CD4-positive, CD25-positive, alpha-beta regulatory T cell (primary cell): Measurements from ENCODE around the gene TRPM3. TPM values are rescaled to one million over a fixed set of nuclear protein-coding genes. Genes with fewer than 3 reads are reported as not detected.

Experiments
- ATAC-seq, 2 donors: fragments of 150-1000 bp; cut with Tn5 transposase; one replicate each; pipeline ENCODE4 v1.10.0; 2021; ENCODE audit warnings: low read depth in 2 of 2, moderate number of reproducible peaks in 2 of 2, moderate library complexity in 1 of 2
- DNase-seq, 3 donors: peaks; one replicate each; pipeline versions ENCODE4 v3.0.0 to v3.0.0-alpha.2; 2012 to 2022; ENCODE audit warnings: mixed read lengths in 1 of 3
- H3K27ac ChIP-seq: one replicate; pipeline ENCODE4 v1.7.0; 2013; ENCODE audit warnings: mild to moderate bottlenecking, low read length; ENCODE audit not compliant: insufficient read depth, poor library complexity, severe bottlenecking
- H3K27me3 ChIP-seq: one replicate; pipeline ENCODE4 v1.7.0; 2013; ENCODE audit warnings: low read length; ENCODE audit not compliant: control insufficient read depth, insufficient read depth
- H3K36me3 ChIP-seq: one replicate; pipeline ENCODE4 v1.7.0; 2013; ENCODE audit warnings: mild to moderate bottlenecking, low read length, moderate library complexity; ENCODE audit not compliant: control insufficient read depth, insufficient read depth
- H3K4me1 ChIP-seq: 2 replicates; pipeline ENCODE4 v1.7.0; 2013; ENCODE audit warnings: mild to moderate bottlenecking, low read length; ENCODE audit not compliant: insufficient read depth, control insufficient read depth, poor library complexity, severe bottlenecking
- H3K4me3 ChIP-seq: one replicate; pipeline ENCODE4 v1.7.0; 2013; ENCODE audit warnings: low read depth, mild to moderate bottlenecking, low read length, moderate library complexity
- H3K9me3 ChIP-seq, 2 experiments: 1 replicate in 1 of 2; 2 replicates in 1 of 2; pipeline ENCODE4 v1.7.0; 2013; ENCODE audit warnings: low read length in 2 of 2, mild to moderate bottlenecking in 1 of 2, moderate library complexity in 1 of 2; ENCODE audit not compliant: control insufficient read depth in 2 of 2
- H3K27ac Mint-ChIP-seq, 3 donors: one replicate each; pipeline ENCODE4 v1.8.0; 2020 to 2022; ENCODE audit warnings: mild to moderate bottlenecking in 3 of 3, mixed read lengths in 3 of 3, moderate library complexity in 2 of 3
- H3K27me3 Mint-ChIP-seq: one replicate; pipeline ENCODE4 v1.8.0; 2022; ENCODE audit warnings: mild to moderate bottlenecking, mixed read lengths
- H3K36me3 Mint-ChIP-seq: one replicate; pipeline ENCODE4 v1.8.0; 2020; ENCODE audit warnings: mixed read lengths
- H3K4me1 Mint-ChIP-seq, 4 donors: one replicate each; pipeline ENCODE4 v1.8.0; 2020 to 2022; ENCODE audit warnings: mixed read lengths in 4 of 4, mild to moderate bottlenecking in 1 of 4
- H3K4me3 Mint-ChIP-seq, 4 donors: one replicate each; pipeline ENCODE4 v1.8.0; 2020 to 2022; ENCODE audit warnings: mild to moderate bottlenecking in 4 of 4, mixed read lengths in 4 of 4, moderate library complexity in 3 of 4
- H3K9me3 Mint-ChIP-seq, 7 donors: one replicate each; pipeline ENCODE4 v1.8.0; 2020 to 2022; ENCODE audit warnings: mixed read lengths in 7 of 7, mild to moderate bottlenecking in 3 of 7, moderate library complexity in 2 of 7
- polyA plus RNA-seq, 4 donors: library from polyadenylated mRNA; unstranded; fragments of 300-500 nt; fragmentation: Illumina TruSeq; gene quantifications; one replicate each; pipeline ENCODE4 v1.2.3, GENCODE V29; 2021
- total RNA-seq: library from RNA; stranded (reverse); gene quantifications from one replicate; pipeline ENCODE4 v1.2.3, GENCODE V29; 2022

Gene TRPM3
- total and polyA plus RNA-seq, 5 donors from 2014 or later, result not detected

DNA sequence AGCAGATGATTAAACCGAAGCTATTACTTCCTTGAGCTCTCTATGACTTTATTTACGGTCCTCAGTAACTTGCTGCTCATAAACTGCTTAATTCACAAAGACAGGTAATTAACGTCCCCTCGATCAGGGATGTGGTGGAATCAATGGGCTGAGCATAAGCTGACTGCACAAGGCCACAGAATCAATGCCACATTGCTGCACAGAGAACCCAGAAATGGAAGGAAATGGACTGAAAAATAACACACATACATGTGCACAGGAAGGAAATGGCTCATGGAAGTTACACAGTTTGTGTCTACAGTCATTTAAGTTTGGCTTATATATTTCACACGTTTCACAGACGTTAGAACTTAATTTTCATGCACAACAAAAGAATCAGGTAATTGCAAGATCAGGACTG is 588.7 kb downstream of the TRPM3 start:
- Histone ChIP-seq H3K4me1 (no peaks in the 10 kb centered on the region), H3K27me3 (no peaks in the 10 kb centered on the region), H3K4me3 (no peak overlapping the region), H3K27ac (no peak overlapping the region), H3K36me3 (no peaks in the 10 kb centered on the region), H3K9me3 (no peaks in the 10 kb centered on the region)
- peak in 2 of 3 donors; percentile 1 to 14 for DNase-seq
- Mint-ChIP-seq H3K27ac (no peak overlapping the region), H3K36me3 (no peaks in the 10 kb centered on the region), H3K4me3 (peak overlapping the region in 1 of 4 donors; percentile 17), H3K9me3 (peaks cover 0 to 3% (median 0%) of the 10 kb centered on the region in 7 donors), H3K27me3 (peaks cover 18% of the 10 kb centered on the region), H3K4me1 (peaks cover 0 to 9% (median 4%) of the 10 kb centered on the region in 4 donors)
- no peak for ATAC-seq

DNA sequence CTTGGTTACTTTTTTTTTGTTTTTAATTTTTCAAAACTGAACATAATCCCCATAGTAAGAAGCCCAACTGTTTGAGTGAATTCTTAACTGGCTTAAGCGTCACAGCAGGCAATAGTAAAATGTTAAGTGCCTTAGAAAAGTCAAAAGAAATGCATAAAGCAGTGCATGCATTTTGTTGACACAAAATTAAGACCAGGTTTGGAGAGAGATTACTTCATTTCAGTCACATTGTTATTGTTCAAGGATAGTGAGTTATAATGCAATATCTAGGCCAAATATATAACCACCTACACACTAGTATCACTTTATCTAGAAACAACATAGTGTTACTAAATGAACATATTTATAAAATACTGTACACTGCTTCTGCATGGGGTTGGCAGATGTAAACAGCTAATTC is 590.1 kb downstream of the TRPM3 start:
- H3K27ac Mint-ChIP-seq, result no peak overlapping the region
- H3K4me1 Mint-ChIP-seq, result peaks cover 0 to 9% (median 4%) of the 10 kb centered on the region in 4 donors
- no peaks in the 10 kb centered on the region for H3K4me1 ChIP-seq
- DNase-seq, result no peak
- no peaks in the 10 kb centered on the region for H3K27me3 ChIP-seq
- no peak for ATAC-seq
- H3K27me3 Mint-ChIP-seq, result peaks cover 22% of the 10 kb centered on the region
- no peaks in the 10 kb centered on the region for H3K36me3 ChIP-seq
- H3K4me3 ChIP-seq, result no peak overlapping the region
- H3K36me3 Mint-ChIP-seq, result no peaks in the 10 kb centered on the region
- H3K27ac ChIP-seq, result no peak overlapping the region
- peaks cover 0 to 5% (median 0%) of the 10 kb centered on the region in 7 donors for H3K9me3 Mint-ChIP-seq
- no peak overlapping the region for H3K4me3 Mint-ChIP-seq
- H3K9me3 ChIP-seq, result no peaks in the 10 kb centered on the region

DNA sequence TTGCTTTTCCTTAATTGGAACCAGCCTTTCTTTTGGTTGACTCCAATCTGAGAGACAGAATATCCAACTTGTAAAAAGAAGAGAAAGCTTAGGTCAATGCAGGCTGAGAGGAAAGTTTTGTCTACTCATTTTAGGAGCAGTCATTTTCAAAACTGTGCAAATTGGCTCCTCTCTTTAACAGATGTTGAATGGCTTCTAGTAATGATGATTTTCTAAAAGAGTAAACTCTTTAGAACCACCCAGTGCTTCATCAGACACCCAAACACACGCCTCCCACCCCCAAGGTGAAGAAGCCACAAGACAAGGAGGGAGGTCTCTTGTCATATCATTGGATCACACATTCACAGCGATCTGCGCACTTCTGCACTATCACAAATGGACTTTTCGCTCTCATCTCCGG is 590.7 kb downstream of the TRPM3 start:
- DNase-seq, result no peak
- Histone ChIP-seq H3K4me3 (no peak overlapping the region), H3K4me1 (no peaks in the 10 kb centered on the region), H3K36me3 (no peaks in the 10 kb centered on the region), H3K27ac (no peak overlapping the region), H3K9me3 (no peaks in the 10 kb centered on the region), H3K27me3 (no peaks in the 10 kb centered on the region)
- Mint-ChIP-seq H3K4me1 (peaks cover 0 to 9% (median 4%) of the 10 kb centered on the region in 4 donors), H3K36me3 (no peaks in the 10 kb centered on the region), H3K4me3 (no peak overlapping the region), H3K27me3 (peaks cover 21% of the 10 kb centered on the region), H3K9me3 (peaks cover 0 to 5% (median 0%) of the 10 kb centered on the region in 7 donors), H3K27ac (no peak overlapping the region)
- ATAC-seq, result no peak

DNA sequence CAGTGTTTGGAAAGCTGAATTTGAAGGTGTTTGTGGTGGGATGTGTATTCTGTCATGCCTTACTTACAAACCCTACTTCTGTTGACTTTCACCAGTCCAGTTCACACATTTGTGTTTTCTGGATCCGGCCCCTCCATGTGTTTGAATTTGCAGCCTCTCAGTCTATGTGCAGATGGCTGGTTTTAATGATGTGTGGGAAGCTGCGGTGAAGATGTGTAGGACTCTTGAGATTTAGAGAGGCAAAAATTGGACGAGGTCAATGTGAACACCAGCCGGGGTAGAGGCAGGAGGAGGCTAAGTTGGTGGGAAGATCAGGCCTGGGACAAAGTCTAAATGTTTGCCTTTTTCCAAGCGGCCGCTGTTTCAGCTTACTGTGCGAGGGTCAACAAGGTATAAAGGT is 591.6 kb downstream of the TRPM3 start:
- H3K4me3 Mint-ChIP-seq, result no peak overlapping the region

DNA sequence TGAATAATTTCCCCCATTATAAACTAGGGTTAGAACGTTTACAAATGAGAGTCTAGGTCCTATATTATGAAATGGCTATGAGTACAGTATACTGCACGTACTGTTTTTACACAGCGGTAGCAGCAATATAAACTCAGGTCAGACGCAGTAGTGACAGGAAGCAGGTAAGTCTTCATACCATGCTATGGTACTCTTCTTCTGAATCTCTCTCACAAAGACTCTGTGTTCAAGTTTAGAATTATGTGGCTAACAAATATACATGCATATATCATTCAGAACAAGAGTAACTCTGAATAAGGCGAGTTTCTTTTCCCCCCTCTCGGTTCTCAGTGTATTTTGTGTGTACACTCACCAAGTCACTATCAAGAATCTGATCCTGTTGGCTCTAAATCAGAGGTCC is 592.0 kb downstream of the TRPM3 start:
- H3K4me3 ChIP-seq, result no peak overlapping the region
- no peak overlapping the region for H3K27ac ChIP-seq
- H3K27me3 ChIP-seq, result no peaks in the 10 kb centered on the region
- DNase-seq (no peak), ATAC-seq (no peak)
- no peak overlapping the region for H3K4me3 Mint-ChIP-seq
- no peaks in the 10 kb centered on the region for H3K36me3 Mint-ChIP-seq
- H3K9me3 Mint-ChIP-seq, result peaks cover 0 to 9% (median 2%) of the 10 kb centered on the region in 7 donors
- peaks cover 21% of the 10 kb centered on the region for H3K27me3 Mint-ChIP-seq
- H3K4me1 Mint-ChIP-seq, result peaks cover 0 to 9% (median 4%) of the 10 kb centered on the region in 4 donors
- H3K27ac Mint-ChIP-seq, result peak overlapping the region in 1 of 3 donors; percentile 72
- no peaks in the 10 kb centered on the region for H3K4me1 ChIP-seq
- H3K9me3 ChIP-seq, result no peaks in the 10 kb centered on the region
- H3K36me3 ChIP-seq, result no peaks in the 10 kb centered on the region

More for the DNA sequence above, 591.6 kb downstream of the TRPM3 start:
- no peaks in the 10 kb centered on the region for H3K4me1 ChIP-seq
- Mint-ChIP-seq H3K36me3 (no peaks in the 10 kb centered on the region), H3K9me3 (peaks cover 0 to 9% (median 2%) of the 10 kb centered on the region in 7 donors), H3K27ac (peak overlapping the region in 1 of 3 donors; percentile 72), H3K4me1 (peaks cover 0 to 9% (median 4%) of the 10 kb centered on the region in 4 donors), H3K27me3 (peaks cover 21% of the 10 kb centered on the region)
- no peak for ATAC-seq
- no peaks in the 10 kb centered on the region for H3K36me3 ChIP-seq
- H3K27me3 ChIP-seq, result no peaks in the 10 kb centered on the region
- no peak for DNase-seq
- H3K9me3 ChIP-seq, result no peaks in the 10 kb centered on the region
- no peak overlapping the region for H3K27ac ChIP-seq
- no peak overlapping the region for H3K4me3 ChIP-seq

DNA sequence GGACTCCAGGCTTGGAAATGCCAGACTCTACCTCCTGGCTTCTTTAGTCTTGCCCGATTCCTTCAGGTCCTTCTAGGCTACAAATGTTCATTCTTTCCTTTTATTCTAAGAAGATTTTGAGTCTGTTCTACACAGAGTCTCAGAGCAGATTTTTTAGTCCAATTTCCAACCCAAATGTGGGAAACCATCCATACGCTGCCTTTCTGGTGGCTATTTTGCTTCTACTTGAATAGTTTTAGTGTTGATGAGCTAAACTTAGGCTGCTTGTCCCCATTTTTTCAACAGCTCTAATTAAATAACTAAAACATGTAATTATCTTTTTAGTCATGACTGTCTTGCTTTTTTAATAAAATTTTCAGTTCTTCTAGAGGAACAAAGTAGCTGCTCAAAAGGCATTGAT is 594.5 kb downstream of the TRPM3 start:
- Histone ChIP-seq H3K9me3 (no peaks in the 10 kb centered on the region), H3K27me3 (no peaks in the 10 kb centered on the region), H3K4me3 (no peak overlapping the region), H3K36me3 (no peaks in the 10 kb centered on the region), H3K4me1 (no peaks in the 10 kb centered on the region), H3K27ac (no peak overlapping the region)
- ATAC-seq, result no peak
- Mint-ChIP-seq H3K9me3 (peaks cover 0 to 15% (median 5%) of the 10 kb centered on the region in 7 donors), H3K4me1 (no peaks in the 10 kb centered on the region), H3K4me3 (no peak overlapping the region), H3K27ac (no peak overlapping the region), H3K36me3 (no peaks in the 10 kb centered on the region), H3K27me3 (peaks cover 21% of the 10 kb centered on the region)
- no peak for DNase-seq

DNA sequence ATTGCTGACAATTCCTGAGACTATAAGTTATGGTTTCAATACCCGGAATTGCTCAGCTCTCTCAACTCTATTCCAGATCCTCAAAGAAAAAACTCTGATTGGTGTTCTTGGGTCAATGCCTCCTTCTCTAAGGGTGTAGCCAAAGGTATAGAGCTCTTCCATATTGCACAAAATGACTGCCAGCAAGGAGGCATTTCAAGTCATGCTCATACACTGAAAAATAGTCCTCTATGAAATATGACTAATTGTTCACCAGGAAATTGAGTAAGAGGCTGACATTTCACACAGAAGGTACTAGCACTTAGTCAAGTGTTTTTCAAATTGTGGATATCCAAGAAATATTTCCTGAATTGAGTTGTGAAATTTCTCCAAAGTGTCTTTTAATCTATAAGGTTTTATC is 595.9 kb downstream of the TRPM3 start:
- H3K36me3 ChIP-seq, result no peaks in the 10 kb centered on the region
- no peaks in the 10 kb centered on the region for H3K4me1 ChIP-seq
- Mint-ChIP-seq H3K36me3 (no peaks in the 10 kb centered on the region), H3K27me3 (peaks cover 16% of the 10 kb centered on the region), H3K27ac (no peak overlapping the region), H3K9me3 (peaks cover 0 to 15% (median 5%) of the 10 kb centered on the region in 7 donors), H3K4me3 (no peak overlapping the region), H3K4me1 (no peaks in the 10 kb centered on the region)
- no peak overlapping the region for H3K4me3 ChIP-seq
- ATAC-seq, result no peak
- H3K27ac ChIP-seq, result no peak overlapping the region
- H3K9me3 ChIP-seq, result no peaks in the 10 kb centered on the region
- H3K27me3 ChIP-seq, result no peaks in the 10 kb centered on the region
- no peak for DNase-seq

DNA sequence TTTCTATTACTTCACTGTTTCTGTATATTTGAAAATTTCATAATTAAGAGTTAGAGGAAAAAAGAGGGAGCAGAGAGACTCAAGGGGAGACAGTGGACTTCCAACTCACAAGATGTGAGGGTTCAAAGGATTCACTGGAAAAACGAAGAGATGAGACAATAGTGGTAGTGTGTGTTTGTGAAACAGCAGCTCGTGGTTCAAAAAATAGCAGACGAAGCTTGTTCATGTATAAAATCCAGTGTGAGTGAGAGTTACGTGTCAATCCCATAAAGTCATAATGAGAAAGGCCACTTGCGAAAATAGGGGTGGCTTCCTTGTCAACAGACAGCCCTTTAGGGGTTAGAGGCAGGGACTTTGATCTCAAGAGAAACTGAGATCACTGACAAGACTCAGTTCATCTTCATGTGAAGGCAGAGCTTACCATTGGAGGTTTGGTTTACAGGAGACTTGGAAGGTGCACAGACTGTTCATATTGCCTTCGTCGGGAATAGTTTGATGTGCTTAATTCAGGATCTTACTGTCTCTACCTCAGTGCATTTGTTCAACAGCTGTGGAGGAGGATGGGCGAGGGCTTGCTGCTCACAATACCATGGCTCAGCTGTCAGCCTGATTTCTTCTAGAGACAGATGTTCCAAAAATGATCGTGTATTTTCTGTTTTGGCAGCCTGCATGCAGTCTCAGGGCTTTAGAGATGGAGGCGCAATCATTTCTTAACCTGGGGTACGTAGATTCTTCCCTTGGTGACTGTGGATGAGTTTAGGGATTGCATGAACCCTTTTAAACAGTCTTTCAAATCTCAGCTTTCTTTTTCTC is 601.3 kb downstream of the TRPM3 start:
- H3K27ac Mint-ChIP-seq, result peak overlapping the region in 2 of 3 donors; percentile 18 to 43

More for the DNA sequence above, 601.3 kb downstream of the TRPM3 start:
- Histone ChIP-seq H3K9me3 (no peaks in the 10 kb centered on the region), H3K4me1 (no peaks in the 10 kb centered on the region), H3K4me3 (no peak overlapping the region), H3K27ac (no peak overlapping the region), H3K27me3 (no peaks in the 10 kb centered on the region), H3K36me3 (no peaks in the 10 kb centered on the region)
- peak in 1 of 3 donors; percentile 8 for DNase-seq
- Mint-ChIP-seq H3K4me3 (no peak overlapping the region), H3K27me3 (peaks cover 12% of the 10 kb centered on the region), H3K4me1 (no peaks in the 10 kb centered on the region), H3K36me3 (no peaks in the 10 kb centered on the region), H3K9me3 (peaks cover 0 to 13% (median 3%) of the 10 kb centered on the region in 7 donors)
- no peak for ATAC-seq
